Epithelial cell of esophagus (primary cell): ENCODE results near the gene NIPAL1.

Source experiments
- DNase-seq: peaks from one replicate; pipeline ENCODE4 v3.0.0; 2010; ENCODE audit warnings: low read depth
- H3K4me3 ChIP-seq: 2 replicates; pipeline ENCODE4 v1.5.1; 2011; ENCODE audit warnings: mild to moderate bottlenecking, low read length, control low read depth
- TF ChIP-seq, protein P1 (sequence below): IDR thresholded peaks from 2 replicates; pipeline ENCODE4 v1.5.1; 2011; ENCODE audit warnings: low read depth, mild to moderate bottlenecking, low read length, control low read depth, inconsistent platforms; ENCODE audit not compliant: insufficient read depth; ENCODE audit errors: missing control alignments

The NIPAL1 gene

GRCh38 chr4:48043504-48043903 lies 26.9 kb downstream of the NIPAL1 start:
- TF ChIP-seq, protein P1, sequence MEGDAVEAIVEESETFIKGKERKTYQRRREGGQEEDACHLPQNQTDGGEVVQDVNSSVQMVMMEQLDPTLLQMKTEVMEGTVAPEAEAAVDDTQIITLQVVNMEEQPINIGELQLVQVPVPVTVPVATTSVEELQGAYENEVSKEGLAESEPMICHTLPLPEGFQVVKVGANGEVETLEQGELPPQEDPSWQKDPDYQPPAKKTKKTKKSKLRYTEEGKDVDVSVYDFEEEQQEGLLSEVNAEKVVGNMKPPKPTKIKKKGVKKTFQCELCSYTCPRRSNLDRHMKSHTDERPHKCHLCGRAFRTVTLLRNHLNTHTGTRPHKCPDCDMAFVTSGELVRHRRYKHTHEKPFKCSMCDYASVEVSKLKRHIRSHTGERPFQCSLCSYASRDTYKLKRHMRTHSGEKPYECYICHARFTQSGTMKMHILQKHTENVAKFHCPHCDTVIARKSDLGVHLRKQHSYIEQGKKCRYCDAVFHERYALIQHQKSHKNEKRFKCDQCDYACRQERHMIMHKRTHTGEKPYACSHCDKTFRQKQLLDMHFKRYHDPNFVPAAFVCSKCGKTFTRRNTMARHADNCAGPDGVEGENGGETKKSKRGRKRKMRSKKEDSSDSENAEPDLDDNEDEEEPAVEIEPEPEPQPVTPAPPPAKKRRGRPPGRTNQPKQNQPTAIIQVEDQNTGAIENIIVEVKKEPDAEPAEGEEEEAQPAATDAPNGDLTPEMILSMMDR: no peak

DNA sequence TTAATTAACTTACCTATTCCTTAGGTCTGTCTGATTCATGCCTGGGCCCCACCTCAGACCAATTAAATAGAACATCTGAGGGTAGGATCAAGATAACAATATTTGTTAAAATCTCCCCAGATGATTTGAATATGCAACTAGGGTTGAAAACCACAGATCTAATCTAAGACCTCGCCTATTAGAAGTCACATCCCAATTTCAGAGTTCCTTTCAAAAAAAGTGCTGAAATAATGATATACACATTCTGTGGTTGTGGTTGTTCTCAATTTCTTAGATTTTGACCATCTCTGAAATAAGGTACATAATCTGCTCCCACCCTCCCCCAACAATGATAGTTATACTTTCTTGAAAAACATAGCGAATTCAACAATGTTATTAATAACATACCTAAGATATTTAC lies 27.7 kb downstream of the NIPAL1 start:
- no peak for DNase-seq
- no peak overlapping the region for H3K4me3 ChIP-seq
- TF ChIP-seq, protein P1: no peak

More at GRCh38 chr4:48043504-48043903, 26.9 kb downstream of the NIPAL1 start:
- no peak for DNase-seq
- H3K4me3 ChIP-seq: no peak overlapping the region

DNA sequence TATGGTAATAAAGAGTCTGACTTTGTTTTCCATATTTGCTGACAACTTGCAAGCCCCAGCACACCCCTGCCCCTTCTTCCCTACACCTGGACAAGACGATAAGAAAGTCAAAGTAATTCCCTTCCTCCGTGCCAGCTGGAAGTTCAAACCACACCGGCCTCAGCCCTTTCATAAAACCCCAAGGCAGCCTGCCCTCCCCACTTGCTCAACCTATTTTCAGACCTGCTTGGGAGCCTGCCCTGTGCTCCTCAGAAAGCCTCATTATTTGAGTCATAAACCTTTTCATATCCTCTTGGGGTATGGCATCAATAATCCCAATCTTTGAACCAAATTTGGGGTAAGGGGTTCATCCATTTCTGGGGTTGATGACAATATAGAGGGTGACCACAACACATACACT lies 29.5 kb downstream of the NIPAL1 start:
- no peak for DNase-seq
- TF ChIP-seq, protein P1: no peak

DNA sequence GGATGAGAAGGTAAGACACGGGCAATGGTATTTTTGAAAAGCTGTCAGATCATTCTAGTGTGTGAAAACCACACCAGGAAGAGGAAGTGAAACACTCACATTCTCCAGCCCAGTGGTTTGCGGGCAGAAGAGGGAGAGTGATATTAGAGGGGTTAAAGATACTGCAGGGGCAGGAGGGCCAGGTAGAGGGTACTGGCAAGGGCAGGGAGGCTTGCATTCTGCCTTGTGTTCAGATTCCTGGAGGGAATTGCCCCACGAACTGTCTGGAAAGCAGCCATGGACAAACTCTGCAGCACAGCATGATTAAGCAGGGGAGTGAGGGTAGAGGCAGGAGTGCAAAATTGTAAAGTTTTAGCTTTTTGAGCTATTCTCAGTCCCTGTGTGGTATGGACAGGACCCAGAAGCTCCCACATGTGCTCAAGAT lies 30.9 kb downstream of the NIPAL1 start:
- TF ChIP-seq, protein P1: no peak
- H3K4me3 ChIP-seq: no peak overlapping the region
- DNase-seq: no peak

More for the DNA sequence above, 29.5 kb downstream of the NIPAL1 start:
- H3K4me3 ChIP-seq: no peak overlapping the region

GRCh38 chr4:48047896-48048295 lies 31.3 kb downstream of the NIPAL1 start:
- TF ChIP-seq, protein P1: no peak
- H3K4me3 ChIP-seq: no peak overlapping the region
- DNase-seq: no peak

DNA sequence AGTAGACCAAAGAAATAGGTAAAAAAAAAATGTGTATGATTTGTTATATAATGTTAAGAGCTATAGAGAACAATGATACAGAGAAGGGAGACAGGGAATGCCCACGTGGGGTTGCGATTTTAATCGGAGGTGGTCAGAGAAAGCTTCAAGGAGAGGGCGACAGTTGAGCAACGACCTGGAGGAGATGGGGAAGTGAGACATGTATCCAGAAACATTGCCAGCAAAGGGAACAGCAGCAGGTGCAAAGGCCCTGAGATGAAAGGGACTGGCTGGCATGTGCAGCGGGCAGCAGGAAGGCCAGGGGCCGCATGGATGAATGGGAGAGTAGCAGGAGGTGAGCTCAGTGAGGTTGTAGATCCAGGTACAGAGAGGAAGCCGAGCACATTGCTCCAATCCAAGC lies 32.9 kb downstream of the NIPAL1 start:
- DNase-seq: no peak
- no peak overlapping the region for H3K4me3 ChIP-seq
- TF ChIP-seq, protein P1: no peak

GRCh38 chr4:48051078-48051477 lies 34.5 kb downstream of the NIPAL1 start:
- no peak overlapping the region for H3K4me3 ChIP-seq
- peak; percentile 36 for DNase-seq
- TF ChIP-seq, protein P1: no peak
